Measurements from ENCODE around the gene METTL2A.
A peak's percentile ranks its signal among the peaks of the same experiment; 100 is the strongest.
"Not testable (repeated sequence)": the region's sequence is repeated elsewhere in the genome, so short reads cannot be mapped to it uniquely, and the experiment has no call there.

Gene METTL2A, protein sequence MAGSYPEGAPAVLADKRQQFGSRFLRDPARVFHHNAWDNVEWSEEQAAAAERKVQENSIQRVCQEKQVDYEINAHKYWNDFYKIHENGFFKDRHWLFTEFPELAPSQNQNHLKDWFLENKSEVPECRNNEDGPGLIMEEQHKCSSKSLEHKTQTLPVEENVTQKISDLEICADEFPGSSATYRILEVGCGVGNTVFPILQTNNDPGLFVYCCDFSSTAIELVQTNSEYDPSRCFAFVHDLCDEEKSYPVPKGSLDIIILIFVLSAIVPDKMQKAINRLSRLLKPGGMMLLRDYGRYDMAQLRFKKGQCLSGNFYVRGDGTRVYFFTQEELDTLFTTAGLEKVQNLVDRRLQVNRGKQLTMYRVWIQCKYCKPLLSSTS

DNA sequence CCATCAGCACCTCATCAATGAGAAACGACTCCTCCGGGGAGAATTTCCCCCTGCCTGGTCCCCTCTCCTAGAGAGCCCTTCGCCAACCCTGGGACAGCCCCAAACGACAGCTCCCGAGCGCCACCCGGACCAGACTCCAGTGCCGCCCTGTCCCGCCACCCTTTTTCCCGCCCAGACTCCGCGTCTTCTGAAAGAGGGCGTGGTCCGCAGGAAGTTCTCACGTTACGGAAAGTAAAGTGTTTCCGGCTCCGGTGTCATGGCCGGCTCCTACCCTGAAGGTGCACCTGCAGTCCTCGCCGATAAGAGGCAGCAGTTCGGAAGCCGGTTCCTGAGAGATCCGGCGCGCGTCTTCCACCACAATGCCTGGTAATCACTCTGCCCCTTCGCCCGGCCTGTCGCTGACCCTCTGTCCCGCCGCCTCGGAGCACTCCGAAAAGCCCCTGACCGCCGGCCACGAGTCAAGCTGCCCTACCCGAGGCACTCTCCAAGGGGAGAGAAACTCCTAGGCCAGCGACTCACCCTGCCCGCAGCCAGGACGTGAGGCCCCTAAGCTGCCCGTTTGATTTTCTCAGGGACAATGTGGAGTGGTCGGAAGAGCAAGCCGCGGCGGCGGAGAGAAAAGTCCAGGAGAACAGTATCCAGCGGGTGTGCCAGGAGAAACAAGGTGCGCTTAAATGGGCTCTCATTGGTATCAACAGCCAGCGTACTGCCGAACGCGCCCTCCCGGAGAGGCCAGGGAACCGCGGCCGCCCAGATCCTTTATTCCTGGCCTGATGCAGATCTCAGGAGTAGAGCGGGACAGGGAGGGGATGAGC, at the start of gene METTL2A:
METTL2A (plus strand) TSS at position 251 of the 815 bp plus-strand sequence; CDS start at position 257, 6 bp downstream.
- DNase-seq = peak; percentile 90 to 92

DNA sequence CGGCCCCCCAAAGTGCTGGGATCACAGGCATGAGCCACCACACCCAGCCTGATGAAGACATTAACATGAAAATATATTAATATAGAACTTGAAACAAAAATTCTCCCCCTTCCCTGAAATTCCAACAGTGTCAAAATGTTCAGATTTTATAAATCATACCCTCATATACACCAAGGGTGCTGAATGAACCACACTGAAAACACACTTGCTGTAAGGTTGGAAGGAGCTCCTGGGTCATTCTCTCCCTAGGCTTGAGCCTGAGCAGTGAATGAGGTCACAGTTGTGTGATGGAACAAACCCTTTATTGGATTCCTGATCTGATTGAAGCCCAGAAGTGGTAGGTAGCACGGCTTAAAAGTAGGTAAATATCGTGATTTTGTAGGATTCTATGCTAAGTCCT, 43.4 kb upstream of the METTL2A start, which contains the start of gene EFCAB3:
EFCAB3 (plus strand) TSS at position 301 of the 400 bp plus-strand sequence. CDS start 2,427 bp downstream, outside the sequence.
- no peak for DNase-seq

- DNase-seq = no peak
Measured at GRCh38 chr17:62381561-62381960, 42.1 kb upstream of the METTL2A start.

DNA sequence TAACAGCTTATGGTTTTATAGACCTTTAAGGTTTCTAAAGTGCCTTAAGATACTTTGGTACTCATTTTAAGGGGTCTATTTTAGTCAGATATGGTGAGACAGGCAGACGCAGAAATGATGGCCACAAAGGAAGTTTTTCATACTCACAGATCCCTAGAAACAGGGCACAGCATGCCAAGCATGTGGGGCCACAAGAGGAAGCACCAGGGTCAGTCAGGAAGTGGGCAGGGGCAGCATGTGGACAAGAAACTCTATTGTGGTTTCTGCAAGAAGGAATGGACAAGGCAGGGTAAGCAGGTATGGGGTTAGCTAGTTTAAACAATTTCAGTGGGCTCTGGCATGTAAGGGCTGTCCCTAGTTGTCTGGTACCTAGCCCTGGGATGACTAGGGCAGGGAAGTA, 34.8 kb upstream of the METTL2A start:
- no peak for DNase-seq

GRCh38 chr17:62392908-62393307, 30.8 kb upstream of the METTL2A start:
- no peak for DNase-seq

DNA sequence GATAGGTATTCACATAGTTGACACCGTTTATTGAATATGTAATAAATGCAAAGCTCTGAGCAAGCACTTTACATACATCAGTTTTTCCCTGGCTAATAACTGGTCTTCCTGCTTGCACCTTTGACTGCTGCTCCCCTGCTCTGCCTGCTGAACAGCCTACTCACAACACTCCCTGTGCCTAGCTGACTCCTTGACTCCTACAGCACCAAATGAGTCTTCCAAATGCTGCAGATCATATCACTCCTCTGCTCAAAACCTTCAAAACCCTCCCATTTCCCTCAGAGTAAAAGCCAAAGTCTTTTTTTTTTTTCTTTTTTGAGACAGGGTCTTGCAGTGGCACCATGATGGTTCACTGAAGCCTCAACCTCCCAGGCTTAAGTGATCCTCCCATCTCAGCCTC, 24.8 kb upstream of the METTL2A start:
- DNase-seq = no peak

DNA sequence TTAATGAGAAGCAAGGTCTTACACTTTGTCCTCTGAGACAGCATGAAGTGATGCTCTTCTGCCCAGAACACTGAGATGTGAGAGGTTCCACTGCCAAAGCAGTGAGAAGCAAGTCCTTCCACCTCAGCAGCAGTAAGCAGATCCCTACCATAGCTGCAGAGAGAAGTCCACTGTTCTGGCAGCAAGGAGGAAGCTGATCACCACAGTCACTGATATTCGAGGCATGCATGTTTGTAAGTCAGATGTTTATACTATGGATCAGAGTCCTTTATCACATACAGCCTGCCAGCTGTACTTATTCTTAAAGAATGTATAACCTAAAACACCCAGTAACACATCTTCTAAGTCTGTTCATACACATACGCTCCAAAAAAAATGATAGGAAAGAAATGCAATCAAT, 18.2 kb upstream of the METTL2A start:
- DNase-seq = no peak

GRCh38 chr17:62413090-62413489, 10.6 kb upstream of the METTL2A start:
- DNase-seq = not testable (repeated sequence)

- not testable (repeated sequence) for DNase-seq
Measured at GRCh38 chr17:62426214-62426613, 2.5 kb downstream of the METTL2A start.

- not testable (repeated sequence) for DNase-seq
Measured at GRCh38 chr17:62435251-62435650, 11.6 kb downstream of the METTL2A start.

GRCh38 chr17:62441181-62441580, 17.5 kb downstream of the METTL2A start:
- DNase-seq = not testable (repeated sequence)

DNA sequence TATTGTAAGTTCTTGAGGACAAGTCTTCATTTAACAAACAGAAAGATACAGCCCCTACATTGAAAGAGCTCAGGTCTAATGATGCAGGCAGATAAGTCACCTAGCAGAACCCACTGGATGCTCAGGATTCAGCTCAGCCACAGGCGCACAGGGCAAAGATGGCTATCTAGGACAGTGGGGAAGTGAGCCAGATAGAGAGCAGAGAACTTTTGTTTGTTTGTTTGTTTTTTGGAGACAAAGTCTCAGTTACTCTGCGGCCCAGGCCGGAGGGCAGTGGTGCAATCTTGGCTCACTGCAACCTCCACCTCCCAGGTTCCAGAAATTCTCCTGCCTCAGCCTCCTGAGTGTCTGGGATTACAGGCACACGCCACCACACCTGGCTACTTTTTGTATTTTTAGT, 20.4 kb downstream of the METTL2A start:
- no peak for DNase-seq

GRCh38 chr17:62445791-62446190, 22.1 kb downstream of the METTL2A start:
- DNase-seq = not testable (repeated sequence)

GRCh38 chr17:62452195-62452594, 28.5 kb downstream of the METTL2A start:
- not testable (repeated sequence) for DNase-seq

DNA sequence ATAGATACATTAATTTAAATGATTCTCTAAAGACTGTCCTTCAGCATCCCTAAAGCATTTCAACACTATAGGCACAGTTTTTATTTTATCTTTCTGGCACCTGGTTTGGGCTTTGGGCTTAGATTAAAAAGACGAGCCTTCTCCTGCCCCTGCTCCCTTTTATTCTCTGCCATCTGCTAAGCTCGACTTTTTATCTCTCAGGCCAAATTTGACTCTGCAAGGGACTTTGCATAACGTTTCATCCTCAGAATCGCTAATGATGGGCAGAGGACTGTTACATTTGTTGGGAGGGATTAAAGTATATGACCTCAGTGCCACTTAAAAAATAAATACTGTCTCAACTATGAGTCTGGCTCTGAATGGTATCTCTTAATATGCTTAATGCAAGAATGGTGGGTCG, 29.3 kb downstream of the METTL2A start:
- DNase-seq = not testable (repeated sequence)

DNA sequence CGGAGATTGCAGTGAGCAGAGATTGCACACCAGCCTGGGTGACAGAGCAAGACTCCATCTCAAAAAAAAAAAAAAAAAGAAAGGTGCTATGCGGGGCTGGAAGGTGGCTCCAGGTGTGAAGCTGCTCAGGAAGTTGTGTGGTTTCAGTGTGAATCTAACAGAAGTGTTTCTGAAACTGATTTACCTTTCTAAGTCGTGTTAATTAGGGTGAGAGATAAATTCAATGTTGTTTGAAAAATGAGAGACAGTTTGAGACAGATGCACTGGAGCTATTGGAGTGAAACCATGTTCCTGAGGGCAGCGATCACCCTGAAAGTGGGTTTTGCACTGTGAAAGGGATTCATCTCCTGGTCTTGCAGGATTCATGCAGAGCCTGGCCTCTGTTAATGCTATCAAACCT, 30.0 kb downstream of the METTL2A start:
- DNase-seq = not testable (repeated sequence)

- DNase-seq = not testable (repeated sequence)
Measured at GRCh38 chr17:62454111-62454510, 30.4 kb downstream of the METTL2A start.

DNA sequence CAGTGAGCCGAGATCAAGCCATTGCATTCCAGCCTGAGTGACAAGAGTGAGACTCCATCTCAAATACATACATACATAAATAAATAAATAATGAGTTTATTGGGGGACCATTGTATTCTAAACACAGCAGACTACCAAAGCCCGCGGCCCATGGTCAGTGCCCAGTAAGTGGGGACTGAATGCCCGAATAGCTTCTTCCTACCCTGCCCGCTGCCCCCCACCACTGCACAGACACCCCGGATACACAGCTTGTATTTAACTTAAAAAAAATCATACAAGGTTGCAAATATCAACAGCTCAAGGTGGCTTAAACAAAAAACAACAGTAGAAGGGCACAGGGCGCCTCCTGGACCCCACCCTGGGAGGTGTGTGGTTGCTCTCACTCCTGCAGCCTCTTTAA, 32.3 kb downstream of the METTL2A start:
- no peak for DNase-seq

- not testable (repeated sequence) for DNase-seq
Measured at GRCh38 chr17:62458483-62458882, 34.8 kb downstream of the METTL2A start.

GRCh38 chr17:62464422-62464821, 40.7 kb downstream of the METTL2A start:
- not testable (repeated sequence) for DNase-seq

- DNase-seq = not testable (repeated sequence)
Measured at GRCh38 chr17:62465271-62465670, 41.6 kb downstream of the METTL2A start.

- peak; percentile 70 to 72 for DNase-seq
Measured at GRCh38 chr17:62470666-62471379, 47.1 kb downstream of the METTL2A start.

GRCh38 chr17:62471380-62471880, 47.7 kb downstream of the METTL2A start:
- not testable (repeated sequence) for DNase-seq
